Posterior vena cava (tissue), 2 donors: ENCODE results near the gene SRRD. TPM values are rescaled to one million over a fixed set of nuclear protein-coding genes. Genes with fewer than 3 reads are reported as not detected.

ENCODE experiments used
- DNase-seq: peaks from one replicate; pipeline ENCODE4 v3.0.0-alpha.2; 2020; ENCODE audit warnings: low spot score
- intact Hi-C, 2 donors: fragments of 100-400 bp; cut with DNase I; formaldehyde crosslinking; loops; one replicate each; pipeline versions ENCODE4 v1.14.1 to v1.14.2; 2022 to 2023
- total RNA-seq, 2 donors: library from RNA; stranded (reverse); fragmentation: NEBNext Ultra II Directional; extraction: Animal tissue kit (Norgen Biotek cat#: 25700); gene quantifications; one replicate each; pipeline ENCODE4 v1.2.1, GENCODE V29; 2021
- donor health status: DM: yes; HTN: yes; CAD: no.
- donor health status: DM: yes; HTN: yes; CAD: no.

SRRD gene
- total RNA-seq, 2 donors from 2014 or later: 12.5 to 17.8 TPM

- DNase-seq: no peak
- intact Hi-C loops: no loop called here
Observed at GRCh38 chr22:26536056-26536761, 52.5 kb downstream of the SRRD start.

- intact Hi-C loops: no loop called here
Observed at GRCh38 chr22:26536762-26537134, 53.1 kb downstream of the SRRD start.

GRCh38 chr22:26540119-26540518 lies 56.4 kb downstream of the SRRD start:
- intact Hi-C loops: no loop called here

More at GRCh38 chr22:26536762-26537134, 53.1 kb downstream of the SRRD start:
- DNase-seq: no peak

GRCh38 chr22:26541167-26541819 lies 57.6 kb downstream of the SRRD start:
- DNase-seq: no peak
- intact Hi-C loops: no loop called here

More at GRCh38 chr22:26540119-26540518, 56.4 kb downstream of the SRRD start:
- no peak for DNase-seq

GRCh38 chr22:26542831-26543230 lies 59.2 kb downstream of the SRRD start:
- intact Hi-C loops: no loop called here
- DNase-seq: no peak

Other genes with a start within 250 kb of the SRRD start
- under 1 TPM; 0.56 to 0.67 TPM for gene ASPHD2, start 54.6 kb upstream of the SRRD start, total RNA-seq
- 10 to 100 TPM; 19.3 to 22.1 TPM for gene HPS4, start 94 bp upstream of the SRRD start, total RNA-seq
- gene TFIP11, start 28.6 kb downstream of the SRRD start, total RNA-seq: 10 to 100 TPM; 21.3 to 24.2 TPM
- 10 to 100 TPM; 24.5 to 33.8 TPM for gene TPST2, start 106.3 kb downstream of the SRRD start, total RNA-seq
- gene CRYBB1, start 134.2 kb downstream of the SRRD start, total RNA-seq: 1 to 10 TPM; 1.7 to 2.5 TPM
- gene CRYBA4, start 138.1 kb downstream of the SRRD start, total RNA-seq: not detected
- gene MIAT, start 173.7 kb downstream of the SRRD start, total RNA-seq: 1 to 10 TPM; 1.4 to 1.6 TPM